Stimulated activated CD4-positive, alpha-beta T cell treated with anti-CD3 and anti-CD28 coated beads, Interleukin-2, amount 100 ng/mL, for 24 hours (primary cell): Measurements from ENCODE around the gene HHIP.
"Not testable (repeated sequence)": the region's sequence is repeated elsewhere in the genome, so short reads cannot be mapped to it uniquely, and the experiment has no call there.

Experiments used
- DNase-seq, 2 donors: peaks; one replicate each; pipeline ENCODE4 v3.0.0-alpha.2; 2020

HHIP gene

GRCh38 chr4:144757969-144758368, 112.0 kb downstream of the HHIP start:
- no peak for DNase-seq

- not testable (repeated sequence) for DNase-seq
Observed at GRCh38 chr4:144768809-144769208, 122.9 kb downstream of the HHIP start.

GRCh38 chr4:144778364-144778763, 132.4 kb downstream of the HHIP start:
- DNase-seq: no peak

DNA sequence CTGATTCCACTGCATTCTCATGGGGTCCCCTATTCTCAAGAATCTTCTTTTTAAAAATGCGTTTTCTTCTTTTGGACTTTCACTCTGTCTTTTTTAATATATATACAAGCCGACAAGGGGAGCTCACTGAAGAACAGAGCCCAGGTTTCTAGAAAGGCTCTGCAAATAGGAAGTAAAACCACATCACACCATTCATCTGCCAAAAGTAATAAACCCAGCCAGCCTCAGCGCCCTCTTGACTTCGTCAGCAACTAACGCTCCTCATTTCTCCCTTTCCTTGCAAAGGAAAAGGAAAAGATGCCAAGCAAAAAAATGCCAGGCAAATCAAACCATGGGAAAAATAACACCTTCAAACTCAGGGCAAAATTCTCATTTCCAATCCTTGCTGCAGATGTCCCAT, 136.4 kb downstream of the HHIP start:
- no peak for DNase-seq

DNA sequence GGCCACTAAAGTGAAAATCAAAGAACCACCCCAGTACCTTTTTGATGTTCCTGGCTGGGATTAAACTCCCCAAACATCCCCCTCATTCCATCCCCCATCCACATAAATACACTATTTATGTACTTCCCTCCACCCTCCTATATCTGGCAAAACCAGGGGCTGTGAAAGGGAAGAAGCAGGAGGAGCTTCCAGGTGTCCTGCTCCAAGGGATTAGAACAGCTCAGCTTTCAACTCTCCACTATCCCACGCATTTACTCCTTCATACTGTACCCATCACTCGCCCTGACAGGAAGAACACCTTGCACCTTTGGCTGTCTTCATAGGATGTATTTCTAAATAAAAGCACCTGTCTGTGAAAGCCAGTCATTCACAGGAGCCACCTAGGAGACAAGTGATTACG, 140.0 kb downstream of the HHIP start:
- DNase-seq: no peak

DNA sequence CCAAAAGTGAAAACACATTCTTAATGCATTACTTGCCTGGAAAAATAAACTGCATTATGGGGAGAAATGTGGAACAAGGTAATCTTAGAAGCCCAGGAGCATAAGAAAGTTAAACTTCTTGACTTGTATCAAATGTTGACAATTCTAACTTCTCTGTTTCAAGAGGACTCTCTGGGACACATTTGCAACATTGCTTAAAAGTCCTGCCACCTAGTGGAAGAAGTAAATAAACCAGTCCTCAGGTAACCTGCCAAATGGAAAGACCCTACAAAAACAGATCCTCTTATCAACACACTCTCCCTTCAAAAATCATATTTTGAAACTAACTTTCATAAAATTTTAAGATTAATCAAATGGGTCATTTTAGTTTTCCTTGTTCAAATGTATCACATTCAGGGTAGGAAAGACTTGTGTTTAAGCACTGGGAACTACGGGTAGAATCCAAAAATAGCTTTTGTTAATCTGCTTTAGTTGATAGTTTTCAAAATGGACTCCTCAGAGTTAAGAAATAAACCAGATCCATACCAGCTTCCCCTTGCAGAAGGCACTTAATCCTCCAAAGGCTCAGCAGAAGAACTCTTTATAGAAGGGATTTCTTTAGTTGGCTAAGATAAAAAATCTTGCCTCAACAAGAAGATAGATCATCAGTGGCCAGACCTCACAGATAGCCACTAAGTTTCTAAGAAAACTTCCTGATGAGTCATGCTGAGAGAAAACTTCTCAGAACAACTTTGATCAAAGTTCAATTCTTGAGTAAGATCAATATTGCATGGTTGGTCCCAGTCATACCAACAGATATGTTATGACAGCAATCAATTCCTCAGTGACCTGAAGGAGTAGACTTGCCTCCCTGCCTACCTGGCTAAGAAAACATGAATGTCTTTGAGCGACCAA, 141.7 kb downstream of the HHIP start:
- DNase-seq: no peak

DNA sequence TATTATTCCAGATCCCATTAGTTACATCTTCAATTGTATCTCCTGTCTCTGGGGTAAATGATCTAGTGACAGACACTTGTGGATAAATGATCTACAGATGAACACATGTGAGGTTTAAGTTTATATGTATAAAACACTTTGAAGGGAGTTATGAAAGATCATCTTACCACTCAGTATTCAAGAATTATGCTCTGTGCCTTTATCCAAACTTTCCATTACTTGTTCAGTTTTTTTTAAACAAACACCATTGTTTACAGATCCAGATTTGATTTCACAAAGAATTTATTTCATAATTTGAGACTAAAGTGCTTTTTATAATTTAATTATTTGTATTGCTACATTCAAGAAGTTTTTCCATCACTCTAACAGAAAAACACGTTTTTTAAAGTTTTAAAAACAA, 142.5 kb downstream of the HHIP start:
- DNase-seq: no peak

- not testable (repeated sequence) for DNase-seq
Observed at GRCh38 chr4:144791933-144792332, 146.0 kb downstream of the HHIP start.
